Prostate gland (tissue), 2 donors: ENCODE data around the gene PXDC1. TPM values are rescaled to one million over a fixed set of nuclear protein-coding genes. Genes with fewer than 3 reads are reported as not detected.

Experiments
- DNase-seq: peaks from one replicate; pipeline ENCODE4 v3.0.0-alpha.2; 2019; ENCODE audit warnings: low spot score
- H3K27ac ChIP-seq, 2 donors: fragments of 200-600 bp; sonication (generic); 2 replicates each; pipeline ENCODE4 v1.5.1; 2017 to 2019
- H3K27me3 ChIP-seq: fragments of 200-600 bp; sonication (generic); replicated peaks from 2 replicates; pipeline ENCODE4 v1.5.1; 2019; ENCODE audit not compliant: insufficient read depth
- H3K36me3 ChIP-seq, 2 donors: fragments of 200-600 bp; sonication (generic); 1 replicate in 1 of 2; 2 replicates in 1 of 2; pipeline versions ENCODE4 v1.5.1 to v1.8.1; 2017 to 2019
- H3K4me1 ChIP-seq: fragments of 200-600 bp; sonication (generic); replicated peaks from 2 replicates; pipeline ENCODE4 v1.5.1; 2019
- H3K4me3 ChIP-seq, 2 donors: fragments of 200-600 bp; sonication (generic); 2 replicates each; pipeline ENCODE4 v1.5.1; 2017 to 2019
- H3K9me3 ChIP-seq: fragments of 200-600 bp; sonication (generic); 2 replicates; pipeline ENCODE4 v1.5.1; 2017
- POLR2A ChIP-seq: fragments of 450-650 bp; IDR thresholded peaks from one replicate; pipeline ENCODE4 v1.6.1; 2016; ENCODE audit warnings: antibody characterized with exemption, mild to moderate bottlenecking
- POLR2AphosphoS5 ChIP-seq: sonication (generic); formaldehyde crosslinking; IDR thresholded peaks from one replicate; pipeline ENCODE4 v1.6.1; 2017; ENCODE audit warnings: antibody characterized with exemption
- WGBS: methylation state at CpG from one replicate; pipeline ENCODE4 v1.1.5; 2018; 5-methylcytosine and 5-hydroxymethylcytosine counted together
- intact Hi-C: fragments of 100-400 bp; cut with DNase I; formaldehyde crosslinking; loops from one replicate; pipeline ENCODE4 v1.14.2; 2022
- total RNA-seq, 2 donors: library from RNA; depleted of rRNA; stranded (reverse); fragments of >200 nt; gene quantifications; one replicate each; pipeline ENCODE4 v1.1.0, GENCODE V29; 2016
- TF ChIP-seq, protein P1 (sequence below), 4 experiments: fragments of 200-600 bp in 2 of 4; fragments of 450-650 bp in 2 of 4; sonication (generic) in 2 of 4; IDR thresholded peaks; 1 replicate in 3 of 4; 2 replicates in 1 of 4; pipeline ENCODE4 v1.5.1; 2016 to 2019; ENCODE audit warnings: antibody characterized with exemption in 4 of 4, mild to moderate bottlenecking in 2 of 4, moderate library complexity in 2 of 4

Gene PXDC1
- total RNA-seq, 2 donors from 2014 or later = 40.5 to 59.5 TPM

DNA sequence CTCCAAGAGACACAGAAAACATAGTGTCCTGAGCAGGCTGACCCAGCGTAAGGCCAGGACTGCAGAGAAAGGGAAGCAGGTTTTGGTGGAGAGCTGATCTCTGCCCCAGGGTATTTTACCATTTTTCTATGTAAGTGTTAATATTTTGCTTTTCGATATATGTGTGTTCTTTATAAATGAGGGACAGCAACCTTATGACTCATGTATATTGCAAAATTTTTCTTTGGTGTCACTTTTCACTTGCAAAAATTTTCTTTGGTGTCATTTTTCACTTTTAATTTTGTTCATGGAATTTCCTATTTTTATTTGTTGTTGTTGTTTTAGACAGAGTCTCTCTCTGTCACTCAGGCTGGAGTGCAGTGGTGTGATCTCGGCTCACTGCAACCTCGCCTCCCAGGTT is 34.6 kb upstream of the PXDC1 start:
- WGBS = 90% methylated on average over 4 of the region's 4 CpGs
- intact Hi-C loops = no loop called here
- no peaks in the 10 kb centered on the region for H3K9me3 ChIP-seq
- DNase-seq = no peak
- no peak overlapping the region for H3K4me3 ChIP-seq
- H3K36me3 ChIP-seq = no peaks in the 10 kb centered on the region
- no peaks in the 10 kb centered on the region for H3K4me1 ChIP-seq
- no peaks in the 10 kb centered on the region for H3K27me3 ChIP-seq
- no peak overlapping the region for H3K27ac ChIP-seq
- TF ChIP-seq POLR2A = no peak
- TF ChIP-seq POLR2AphosphoS5 = no peak
- TF ChIP-seq, protein P1, sequence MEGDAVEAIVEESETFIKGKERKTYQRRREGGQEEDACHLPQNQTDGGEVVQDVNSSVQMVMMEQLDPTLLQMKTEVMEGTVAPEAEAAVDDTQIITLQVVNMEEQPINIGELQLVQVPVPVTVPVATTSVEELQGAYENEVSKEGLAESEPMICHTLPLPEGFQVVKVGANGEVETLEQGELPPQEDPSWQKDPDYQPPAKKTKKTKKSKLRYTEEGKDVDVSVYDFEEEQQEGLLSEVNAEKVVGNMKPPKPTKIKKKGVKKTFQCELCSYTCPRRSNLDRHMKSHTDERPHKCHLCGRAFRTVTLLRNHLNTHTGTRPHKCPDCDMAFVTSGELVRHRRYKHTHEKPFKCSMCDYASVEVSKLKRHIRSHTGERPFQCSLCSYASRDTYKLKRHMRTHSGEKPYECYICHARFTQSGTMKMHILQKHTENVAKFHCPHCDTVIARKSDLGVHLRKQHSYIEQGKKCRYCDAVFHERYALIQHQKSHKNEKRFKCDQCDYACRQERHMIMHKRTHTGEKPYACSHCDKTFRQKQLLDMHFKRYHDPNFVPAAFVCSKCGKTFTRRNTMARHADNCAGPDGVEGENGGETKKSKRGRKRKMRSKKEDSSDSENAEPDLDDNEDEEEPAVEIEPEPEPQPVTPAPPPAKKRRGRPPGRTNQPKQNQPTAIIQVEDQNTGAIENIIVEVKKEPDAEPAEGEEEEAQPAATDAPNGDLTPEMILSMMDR (IDR thresholded peaks at IDR 0.05) = no peak

DNA sequence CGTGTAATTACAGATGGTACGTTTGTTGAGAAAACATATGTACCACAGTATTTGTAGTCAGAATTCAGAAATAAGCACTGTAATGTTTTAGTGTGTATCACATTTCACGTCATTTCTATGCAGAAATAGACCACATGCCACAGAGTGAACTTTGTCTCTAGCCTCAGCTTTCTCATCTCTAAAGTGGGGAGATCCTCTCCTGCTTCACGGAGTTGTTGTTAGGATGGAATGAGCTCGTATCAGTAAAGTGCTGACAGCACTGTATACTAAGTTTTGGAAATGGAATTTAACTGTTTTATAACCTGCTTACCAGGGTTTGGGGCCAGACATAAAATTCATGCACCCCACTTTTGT is 34.2 kb upstream of the PXDC1 start:
- no peaks in the 10 kb centered on the region for H3K4me1 ChIP-seq
- WGBS = 79% methylated on average over 5 of the region's 5 CpGs
- no peak for DNase-seq

DNA sequence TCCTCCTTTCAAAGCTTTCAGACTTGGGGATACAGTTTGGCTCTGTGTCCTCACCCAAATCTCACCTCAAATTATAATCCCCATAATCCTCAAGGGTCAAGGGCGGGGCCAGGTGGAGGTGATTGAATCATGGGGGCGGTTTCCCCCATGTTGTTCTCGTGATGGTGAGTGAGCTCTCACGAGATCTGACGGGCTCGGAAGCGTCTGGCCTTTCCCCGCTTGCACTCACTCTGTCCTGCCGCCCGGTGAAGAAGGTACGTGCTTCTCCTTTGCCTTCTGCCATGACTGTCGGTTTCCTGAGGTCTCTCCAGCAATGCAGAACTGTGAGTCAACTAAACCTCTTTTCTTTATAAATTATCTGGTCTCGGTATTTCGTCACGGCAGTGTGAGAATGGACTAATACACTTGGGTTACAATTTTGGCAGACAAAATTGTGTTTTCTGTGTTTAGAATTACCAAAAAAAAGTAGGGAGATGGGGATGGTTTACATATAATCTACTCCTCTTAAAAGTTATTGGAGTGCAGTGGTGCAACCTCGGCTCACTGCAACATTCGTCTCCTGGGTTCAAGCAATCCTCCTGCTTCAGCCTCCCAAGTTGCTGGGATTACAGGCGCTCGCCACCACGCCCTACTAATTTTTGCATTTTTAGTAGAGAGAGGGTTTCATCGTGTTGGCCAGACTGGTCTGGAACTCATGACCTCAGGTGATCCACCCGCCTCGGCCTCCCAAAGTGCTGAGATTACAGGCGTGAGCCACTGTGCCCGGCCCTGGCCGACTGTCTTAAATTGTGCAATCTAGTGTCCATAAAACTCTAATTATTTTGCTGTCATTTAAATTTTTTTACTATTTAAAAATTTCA is 33.6 kb upstream of the PXDC1 start:
- H3K36me3 ChIP-seq = no peaks in the 10 kb centered on the region
- no peaks in the 10 kb centered on the region for H3K4me1 ChIP-seq
- H3K4me3 ChIP-seq = no peak overlapping the region
- H3K9me3 ChIP-seq = no peaks in the 10 kb centered on the region
- no peak overlapping the region for H3K27ac ChIP-seq
- DNase-seq = no peak
- 92% methylated on average over 26 of the region's 26 CpGs for WGBS
- no peaks in the 10 kb centered on the region for H3K27me3 ChIP-seq
- intact Hi-C loops = no loop called here
- TF ChIP-seq, protein P1 (IDR thresholded peaks at IDR 0.05) = no peak
- TF ChIP-seq POLR2AphosphoS5 (no peak), POLR2A (no peak)

More for the DNA sequence above, 34.2 kb upstream of the PXDC1 start:
- TF ChIP-seq POLR2A (no peak), POLR2AphosphoS5 (no peak)
- TF ChIP-seq, protein P1 (IDR thresholded peaks at IDR 0.05) = no peak
- Histone ChIP-seq H3K4me3 (no peak overlapping the region), H3K36me3 (no peaks in the 10 kb centered on the region), H3K27ac (no peak overlapping the region), H3K9me3 (no peaks in the 10 kb centered on the region), H3K27me3 (no peaks in the 10 kb centered on the region)
- intact Hi-C loops = no loop called here

DNA sequence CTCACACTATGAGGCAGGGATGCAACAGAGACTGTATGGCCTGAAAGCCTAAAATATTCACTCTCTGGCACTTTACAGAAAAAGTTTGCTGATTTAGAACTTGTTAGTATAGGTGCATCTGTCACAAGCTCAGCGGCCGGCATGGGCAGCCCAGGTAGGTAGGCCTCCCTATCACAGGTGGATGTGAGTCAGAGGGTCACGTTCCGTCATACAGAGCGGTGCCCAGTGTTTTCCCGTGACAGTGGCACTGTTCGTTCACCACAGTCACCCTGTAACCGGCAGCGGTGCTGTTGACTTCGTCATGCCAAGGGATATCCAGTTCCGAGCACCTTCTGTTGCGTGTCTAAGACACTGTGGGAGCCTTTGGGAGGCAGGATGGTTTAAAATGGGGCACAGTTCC is 32.9 kb upstream of the PXDC1 start:
- intact Hi-C loops = no loop called here
- Histone ChIP-seq H3K27ac (no peak overlapping the region), H3K9me3 (no peaks in the 10 kb centered on the region), H3K27me3 (no peaks in the 10 kb centered on the region), H3K4me1 (no peaks in the 10 kb centered on the region), H3K4me3 (no peak overlapping the region), H3K36me3 (no peaks in the 10 kb centered on the region)
- TF ChIP-seq POLR2AphosphoS5 = no peak
- TF ChIP-seq POLR2A = no peak
- TF ChIP-seq, protein P1 (IDR thresholded peaks at IDR 0.05) = no peak
- WGBS = 95% methylated on average over 12 of the region's 12 CpGs
- DNase-seq = no peak
